Stimulated activated CD4-positive, alpha-beta T cell treated with anti-CD3 and anti-CD28 coated beads, Interleukin-12 subunit alpha, Interleukin-12 subunit beta, amount 100 ng/mL, for 48 hours (primary cell): Measurements from ENCODE around the gene HHATL.
"Not testable (repeated sequence)": the region's sequence is repeated elsewhere in the genome, so short reads cannot be mapped to it uniquely, and the experiment has no call there.

Experiments
- DNase-seq, 3 donors: peaks; one replicate each; pipeline ENCODE4 v3.0.0-alpha.2; 2020; ENCODE audit warnings: low read depth in 2 of 3, low spot score in 1 of 3

Gene HHATL

GRCh38 chr3:42734263-42734860 is 31.8 kb upstream of the HHATL start:
- no peak for DNase-seq

- DNase-seq: no peak
Observed at GRCh38 chr3:42733501-42734262, 31.1 kb upstream of the HHATL start.

GRCh38 chr3:42732829-42733459 is 30.3 kb upstream of the HHATL start:
- DNase-seq: no peak

- no peak for DNase-seq
Observed at GRCh38 chr3:42732196-42732828, 29.7 kb upstream of the HHATL start.

- no peak for DNase-seq
Observed at GRCh38 chr3:42731476-42732195, 29.0 kb upstream of the HHATL start.

- DNase-seq: no peak
Observed at GRCh38 chr3:42730706-42731420, 28.3 kb upstream of the HHATL start.

GRCh38 chr3:42730294-42730693 is 27.7 kb upstream of the HHATL start:
- DNase-seq: no peak

GRCh38 chr3:42729404-42730145 is 27.0 kb upstream of the HHATL start:
- no peak for DNase-seq

GRCh38 chr3:42728668-42729364 is 26.2 kb upstream of the HHATL start:
- DNase-seq: no peak

- DNase-seq: no peak
Observed at GRCh38 chr3:42728056-42728455, 25.5 kb upstream of the HHATL start.

- DNase-seq: no peak
Observed at GRCh38 chr3:42725454-42725853, 22.9 kb upstream of the HHATL start.

GRCh38 chr3:42723219-42723618 is 20.6 kb upstream of the HHATL start:
- no peak for DNase-seq

- DNase-seq: not testable (repeated sequence)
Observed at GRCh38 chr3:42722442-42722841, 19.8 kb upstream of the HHATL start.

GRCh38 chr3:42721690-42722089 is 19.1 kb upstream of the HHATL start:
- DNase-seq: no peak

GRCh38 chr3:42720126-42720525 is 17.5 kb upstream of the HHATL start:
- no peak for DNase-seq

GRCh38 chr3:42719002-42719401 is 16.4 kb upstream of the HHATL start:
- DNase-seq: no peak

GRCh38 chr3:42718338-42718737 is 15.7 kb upstream of the HHATL start:
- no peak for DNase-seq

- no peak for DNase-seq
Observed at GRCh38 chr3:42717306-42717705, 14.7 kb upstream of the HHATL start.

GRCh38 chr3:42714171-42714852 is 11.7 kb upstream of the HHATL start:
- no peak for DNase-seq
